ENCODE results near the gene CYB561. TPM values are rescaled to one million over a fixed set of nuclear protein-coding genes. Genes with fewer than 3 reads are reported as not detected.
A peak's percentile ranks its signal among the peaks of the same experiment; 100 is the strongest.

CYB561 gene
- total and polyA plus RNA-seq, 2 experiments from 2014 or later = 13.7 to 30.9 TPM

DNA sequence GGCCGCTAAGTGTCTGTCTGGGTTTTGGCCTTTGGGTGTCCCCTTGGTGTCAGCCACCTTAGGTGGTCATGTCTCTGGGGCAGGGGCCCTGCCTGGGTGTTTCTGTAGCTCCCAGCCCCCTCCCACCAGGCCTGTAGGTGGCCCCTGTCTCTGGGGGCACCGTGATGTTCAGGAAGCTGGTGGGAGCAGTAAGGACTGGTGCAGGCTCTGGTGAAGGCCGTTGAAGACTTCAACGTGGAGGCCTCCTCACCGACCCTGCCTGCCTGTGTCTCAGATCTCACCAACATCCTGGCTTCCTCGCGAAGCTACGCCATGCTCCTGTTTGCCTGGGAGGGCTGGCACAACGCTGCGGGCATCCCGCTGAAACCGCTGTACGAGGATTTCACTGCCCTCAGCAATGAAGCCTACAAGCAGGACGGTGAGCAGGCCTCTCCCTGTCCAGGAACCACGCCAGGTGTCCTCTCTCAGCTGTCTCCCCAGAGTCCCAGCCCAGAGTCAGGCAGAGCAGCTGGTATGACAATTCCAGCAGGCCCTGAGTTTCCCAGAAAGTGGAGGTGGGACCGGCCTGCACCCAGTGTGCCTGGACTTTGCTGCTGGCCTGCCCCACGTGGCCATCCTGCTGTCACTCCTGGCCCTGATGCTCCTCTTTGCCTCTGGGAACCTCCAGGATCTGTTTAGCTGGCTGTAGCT lies 33.5 kb upstream of the CYB561 start:
- no peaks in the 10 kb centered on the region for H3K79me2 ChIP-seq (replicated peaks; ENCODE audit: insufficient read depth)
- H3K27ac ChIP-seq (ENCODE audit: low read depth) = no peak overlapping the region
- H2AFZ ChIP-seq = peak overlapping the region; percentile 52; the same call in 1 of the 2 replicates
- peaks cover 19% of the 10 kb centered on the region for H3K27me3 ChIP-seq (ENCODE audit: insufficient read depth)
- H3K4me3 Mint-ChIP-seq = no peak overlapping the region
- H3K36me3 Mint-ChIP-seq (ENCODE audit: low read depth) = no peaks in the 10 kb centered on the region; the same call in 2 of the 3 replicates
- H3K27me3 Mint-ChIP-seq (ENCODE audit: insufficient read depth, low read depth, poor library complexity) = peaks cover 37% of the 10 kb centered on the region
- no peaks in the 10 kb centered on the region; the same call in 2 of the 3 replicates for H3K9me3 Mint-ChIP-seq
- H3K36me3 ChIP-seq (ENCODE audit: insufficient read depth) = no peaks in the 10 kb centered on the region
- TF ChIP-seq REST (IDR thresholded peaks at IDR 0.05; ENCODE audit: unreplicated experiment) (no peak), NANOG (IDR thresholded peaks at IDR 0.05; ENCODE audit: borderline replicate concordance) (no peak), ZNF331 (CRISPR knock-in tag; IDR thresholded peaks at IDR 0.05; ENCODE audit: low read depth) (no peak), POLR2AphosphoS5 (IDR thresholded peaks at IDR 0.05; ENCODE audit: low read depth) (no peak), ZNF114 (CRISPR knock-in tag; IDR thresholded peaks at IDR 0.05) (no peak), CREB1 (CRISPR knock-in tag; IDR thresholded peaks at IDR 0.05; ENCODE audit: low read depth) (no peak)
- TF ChIP-seq, protein P1, sequence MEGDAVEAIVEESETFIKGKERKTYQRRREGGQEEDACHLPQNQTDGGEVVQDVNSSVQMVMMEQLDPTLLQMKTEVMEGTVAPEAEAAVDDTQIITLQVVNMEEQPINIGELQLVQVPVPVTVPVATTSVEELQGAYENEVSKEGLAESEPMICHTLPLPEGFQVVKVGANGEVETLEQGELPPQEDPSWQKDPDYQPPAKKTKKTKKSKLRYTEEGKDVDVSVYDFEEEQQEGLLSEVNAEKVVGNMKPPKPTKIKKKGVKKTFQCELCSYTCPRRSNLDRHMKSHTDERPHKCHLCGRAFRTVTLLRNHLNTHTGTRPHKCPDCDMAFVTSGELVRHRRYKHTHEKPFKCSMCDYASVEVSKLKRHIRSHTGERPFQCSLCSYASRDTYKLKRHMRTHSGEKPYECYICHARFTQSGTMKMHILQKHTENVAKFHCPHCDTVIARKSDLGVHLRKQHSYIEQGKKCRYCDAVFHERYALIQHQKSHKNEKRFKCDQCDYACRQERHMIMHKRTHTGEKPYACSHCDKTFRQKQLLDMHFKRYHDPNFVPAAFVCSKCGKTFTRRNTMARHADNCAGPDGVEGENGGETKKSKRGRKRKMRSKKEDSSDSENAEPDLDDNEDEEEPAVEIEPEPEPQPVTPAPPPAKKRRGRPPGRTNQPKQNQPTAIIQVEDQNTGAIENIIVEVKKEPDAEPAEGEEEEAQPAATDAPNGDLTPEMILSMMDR (conservative IDR thresholded peaks at IDR 0.05; ENCODE audit: low read depth in 2 of 2) = no peak
- TF ChIP-seq, protein P2, sequence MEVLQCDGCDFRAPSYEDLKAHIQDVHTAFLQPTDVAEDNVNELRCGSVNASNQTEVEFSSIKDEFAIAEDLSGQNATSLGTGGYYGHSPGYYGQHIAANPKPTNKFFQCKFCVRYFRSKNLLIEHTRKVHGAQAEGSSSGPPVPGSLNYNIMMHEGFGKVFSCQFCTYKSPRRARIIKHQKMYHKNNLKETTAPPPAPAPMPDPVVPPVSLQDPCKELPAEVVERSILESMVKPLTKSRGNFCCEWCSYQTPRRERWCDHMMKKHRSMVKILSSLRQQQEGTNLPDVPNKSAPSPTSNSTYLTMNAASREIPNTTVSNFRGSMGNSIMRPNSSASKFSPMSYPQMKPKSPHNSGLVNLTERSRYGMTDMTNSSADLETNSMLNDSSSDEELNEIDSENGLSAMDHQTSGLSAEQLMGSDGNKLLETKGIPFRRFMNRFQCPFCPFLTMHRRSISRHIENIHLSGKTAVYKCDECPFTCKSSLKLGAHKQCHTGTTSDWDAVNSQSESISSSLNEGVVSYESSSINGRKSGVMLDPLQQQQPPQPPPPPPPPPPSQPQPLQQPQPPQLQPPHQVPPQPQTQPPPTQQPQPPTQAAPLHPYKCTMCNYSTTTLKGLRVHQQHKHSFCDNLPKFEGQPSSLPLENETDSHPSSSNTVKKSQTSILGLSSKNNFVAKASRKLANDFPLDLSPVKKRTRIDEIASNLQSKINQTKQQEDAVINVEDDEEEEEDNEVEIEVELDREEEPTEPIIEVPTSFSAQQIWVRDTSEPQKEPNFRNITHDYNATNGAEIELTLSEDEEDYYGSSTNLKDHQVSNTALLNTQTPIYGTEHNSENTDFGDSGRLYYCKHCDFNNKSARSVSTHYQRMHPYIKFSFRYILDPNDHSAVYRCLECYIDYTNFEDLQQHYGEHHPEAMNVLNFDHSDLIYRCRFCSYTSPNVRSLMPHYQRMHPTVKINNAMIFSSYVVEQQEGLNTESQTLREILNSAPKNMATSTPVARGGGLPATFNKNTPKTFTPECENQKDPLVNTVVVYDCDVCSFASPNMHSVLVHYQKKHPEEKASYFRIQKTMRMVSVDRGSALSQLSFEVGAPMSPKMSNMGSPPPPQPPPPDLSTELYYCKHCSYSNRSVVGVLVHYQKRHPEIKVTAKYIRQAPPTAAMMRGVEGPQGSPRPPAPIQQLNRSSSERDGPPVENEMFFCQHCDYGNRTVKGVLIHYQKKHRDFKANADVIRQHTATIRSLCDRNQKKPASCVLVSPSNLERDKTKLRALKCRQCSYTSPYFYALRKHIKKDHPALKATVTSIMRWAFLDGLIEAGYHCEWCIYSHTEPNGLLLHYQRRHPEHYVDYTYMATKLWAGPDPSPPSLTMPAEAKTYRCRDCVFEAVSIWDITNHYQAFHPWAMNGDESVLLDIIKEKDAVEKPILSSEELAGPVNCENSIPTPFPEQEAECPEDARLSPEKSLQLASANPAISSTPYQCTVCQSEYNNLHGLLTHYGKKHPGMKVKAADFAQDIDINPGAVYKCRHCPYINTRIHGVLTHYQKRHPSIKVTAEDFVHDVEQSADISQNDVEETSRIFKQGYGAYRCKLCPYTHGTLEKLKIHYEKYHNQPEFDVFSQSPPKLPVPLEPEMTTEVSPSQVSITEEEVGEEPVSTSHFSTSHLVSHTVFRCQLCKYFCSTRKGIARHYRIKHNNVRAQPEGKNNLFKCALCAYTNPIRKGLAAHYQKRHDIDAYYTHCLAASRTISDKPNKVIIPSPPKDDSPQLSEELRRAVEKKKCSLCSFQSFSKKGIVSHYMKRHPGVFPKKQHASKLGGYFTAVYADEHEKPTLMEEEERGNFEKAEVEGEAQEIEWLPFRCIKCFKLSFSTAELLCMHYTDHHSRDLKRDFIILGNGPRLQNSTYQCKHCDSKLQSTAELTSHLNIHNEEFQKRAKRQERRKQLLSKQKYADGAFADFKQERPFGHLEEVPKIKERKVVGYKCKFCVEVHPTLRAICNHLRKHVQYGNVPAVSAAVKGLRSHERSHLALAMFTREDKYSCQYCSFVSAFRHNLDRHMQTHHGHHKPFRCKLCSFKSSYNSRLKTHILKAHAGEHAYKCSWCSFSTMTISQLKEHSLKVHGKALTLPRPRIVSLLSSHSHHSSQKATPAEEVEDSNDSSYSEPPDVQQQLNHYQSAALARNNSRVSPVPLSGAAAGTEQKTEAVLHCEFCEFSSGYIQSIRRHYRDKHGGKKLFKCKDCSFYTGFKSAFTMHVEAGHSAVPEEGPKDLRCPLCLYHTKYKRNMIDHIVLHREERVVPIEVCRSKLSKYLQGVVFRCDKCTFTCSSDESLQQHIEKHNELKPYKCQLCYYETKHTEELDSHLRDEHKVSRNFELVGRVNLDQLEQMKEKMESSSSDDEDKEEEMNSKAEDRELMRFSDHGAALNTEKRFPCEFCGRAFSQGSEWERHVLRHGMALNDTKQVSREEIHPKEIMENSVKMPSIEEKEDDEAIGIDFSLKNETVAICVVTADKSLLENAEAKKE (CRISPR knock-in tag; IDR thresholded peaks at IDR 0.05) = no peak
- H3K27ac Mint-ChIP-seq = no peak overlapping the region
- no peaks in the 10 kb centered on the region for H3K9me2 ChIP-seq (ENCODE audit: insufficient read depth)
- ATAC-seq (no peak), DNase-seq (ENCODE audit: low spot score) (no peak)
- H3K4me2 ChIP-seq = no peak overlapping the region
- H3F3A ChIP-seq (replicated peaks; ENCODE audit: low read depth) = 0 out of 2 replicates have a peak, but pooled peaks cover 5% of the 10 kb centered on the region
- peaks cover 30% of the 10 kb centered on the region for H3K4me1 Mint-ChIP-seq
- no peaks in the 10 kb centered on the region for H4K20me1 ChIP-seq (replicated peaks; ENCODE audit: insufficient read depth)
- H3K4me1 ChIP-seq (ENCODE audit: insufficient read depth) = peaks cover 24% of the 10 kb centered on the region
- no peak overlapping the region for H3K4me3 ChIP-seq

Measured in GM23338 (cell line).